H1 (cell line): ENCODE results near the gene FRS2. TPM values are rescaled to one million over a fixed set of nuclear protein-coding genes. Genes with fewer than 3 reads are reported as not detected.
A peak's percentile ranks its signal among the peaks of the same experiment; 100 is the strongest.

Source experiments
- CTCF ChIA-PET: fragments of 300-600 bp; sonication (Branson Sonifier 250); formaldehyde crosslinking; loops from one replicate; lab custom pipeline; 2021; ENCODE audit not compliant: partially characterized antibody; lab: Charles Lee
- POLR2A ChIA-PET: fragments of 300-600 bp; sonication (Branson Sonifier 250); formaldehyde crosslinking; loops from one replicate; lab custom pipeline; 2021; ENCODE audit warnings: inconsistent platforms; ENCODE audit not compliant: partially characterized antibody; lab: Charles Lee
- DNase-seq, 2 experiments: peaks; one replicate each; pipeline versions ENCODE4 v3.0.0 to v3.0.0-alpha.2; 2010 to 2022; ENCODE audit warnings: low spot score in 2 of 2, low read depth in 1 of 2, mixed read lengths in 1 of 2
- FAIRE-seq: peaks from 2 replicates; lab custom pipeline; 2011; peaks lifted over from hg19 to GRCh38; lab: Jason Lieb, UNC
- H2AFZ ChIP-seq: 2 replicates; pipeline ENCODE4 v1.8.1; 2012; ENCODE audit warnings: low read length, inconsistent platforms
- H2AK5ac ChIP-seq: 2 replicates; pipeline ENCODE4 v1.6.1; 2013; ENCODE audit warnings: low read depth, low read length
- H2BK120ac ChIP-seq: replicated peaks from 2 replicates; pipeline ENCODE3; 2013; ENCODE audit warnings: low read depth, low read length, inconsistent platforms
- H2BK12ac ChIP-seq: 2 replicates; pipeline ENCODE4 v1.6.1; 2013; ENCODE audit warnings: low read depth, low read length
- H2BK15ac ChIP-seq: 2 replicates; pipeline ENCODE4 v1.6.1; 2013; ENCODE audit warnings: low read length
- H2BK20ac ChIP-seq: 2 replicates; pipeline ENCODE4 v1.6.1; 2013; ENCODE audit warnings: low read length
- H2BK5ac ChIP-seq: 2 replicates; pipeline ENCODE4 v1.6.1; 2013; ENCODE audit warnings: low read depth, low read length
- H3K14ac ChIP-seq: 2 replicates; pipeline ENCODE4 v1.6.1; 2013; ENCODE audit warnings: inconsistent platforms; ENCODE audit not compliant: insufficient read length
- H3K18ac ChIP-seq: 2 replicates; pipeline ENCODE4 v1.6.1; 2013; ENCODE audit warnings: low read length; ENCODE audit errors: extremely low read depth
- H3K23ac ChIP-seq: 2 replicates; pipeline ENCODE4 v1.6.1; 2013; ENCODE audit warnings: inconsistent platforms; ENCODE audit not compliant: insufficient read length
- H3K23me2 ChIP-seq: 2 replicates; pipeline ENCODE4 v1.6.1; 2013; ENCODE audit warnings: low read depth, low read length
- H3K27ac ChIP-seq: 2 replicates; pipeline ENCODE4 v1.6.1; 2011; ENCODE audit warnings: low read depth, low read length, inconsistent platforms
- H3K27me3 ChIP-seq, 4 experiments: replicated peaks in 1 of 4; 1 replicate in 1 of 4; 2 replicates in 3 of 4; pipeline versions ENCODE4 v1.6.1 to v1.8.1; 2011 to 2013; ENCODE audit warnings: low read length in 3 of 4, mild to moderate bottlenecking in 3 of 4, inconsistent platforms in 2 of 4, mixed read lengths in 2 of 4, moderate library complexity in 1 of 4; ENCODE audit not compliant: control insufficient read depth in 3 of 4, insufficient read depth in 3 of 4; ENCODE audit errors: extremely low read depth in 1 of 4
- H3K36me3 ChIP-seq, 4 experiments: 2 replicates each; pipeline versions ENCODE4 v1.6.1 to v1.8.1; 2011 to 2013; ENCODE audit warnings: mild to moderate bottlenecking in 4 of 4, low read length in 3 of 4, moderate library complexity in 2 of 4, control low read depth in 1 of 4, inconsistent platforms in 1 of 4; ENCODE audit not compliant: insufficient read depth in 4 of 4, control insufficient read depth in 2 of 4
- H3K4ac ChIP-seq: replicated peaks from 2 replicates; pipeline ENCODE3; 2013; ENCODE audit warnings: low read length, low read depth, mixed read lengths, inconsistent platforms; ENCODE audit not compliant: insufficient read length
- H3K4me1 ChIP-seq, 4 experiments: replicated peaks in 1 of 4; 1 replicate in 1 of 4; 2 replicates in 3 of 4; pipeline versions ENCODE4 v1.6.1 to v1.8.1; 2011 to 2013; ENCODE audit warnings: low read length in 3 of 4, inconsistent platforms in 2 of 4, mixed read lengths in 1 of 4; ENCODE audit not compliant: insufficient read depth in 4 of 4, control insufficient read depth in 3 of 4
- H3K4me2 ChIP-seq, 2 experiments: 2 replicates each; pipeline versions ENCODE4 v1.6.1 to v1.8.1; 2011 to 2013; ENCODE audit warnings: low read depth in 2 of 2, low read length in 2 of 2, control low read depth in 1 of 2, inconsistent platforms in 1 of 2, mild to moderate bottlenecking in 1 of 2; ENCODE audit not compliant: insufficient read depth in 1 of 2
- H3K4me3 ChIP-seq, 4 experiments: fragments of 200-600, 300-600 bp in 1 of 4; sonication (generic), shearing (Covaris generic), sonication (Bioruptor Twin) in 1 of 4; 2 replicates each; pipeline versions ENCODE4 v1.5.1 to v1.8.1; 2011 to 2016; ENCODE audit warnings: low read length in 4 of 4, low read depth in 3 of 4, control low read depth in 2 of 4, inconsistent platforms in 2 of 4, mild to moderate bottlenecking in 2 of 4, mixed read lengths in 1 of 4, moderate library complexity in 1 of 4; ENCODE audit not compliant: insufficient read depth in 2 of 4; ENCODE audit errors: extremely low read depth in 1 of 4
- H3K56ac ChIP-seq: replicated peaks from 2 replicates; pipeline ENCODE3; 2013; ENCODE audit warnings: low read depth, mild to moderate bottlenecking, mixed read lengths, low read length, inconsistent platforms; ENCODE audit not compliant: insufficient read length
- H3K79me1 ChIP-seq: 2 replicates; pipeline ENCODE4 v1.6.1; 2013; ENCODE audit warnings: low read depth, low read length, control low read depth
- H3K79me2 ChIP-seq, 2 experiments: 2 replicates each; pipeline versions ENCODE4 v1.6.1 to v1.8.1; 2012 to 2013; ENCODE audit warnings: low read length in 2 of 2, mild to moderate bottlenecking in 2 of 2, inconsistent platforms in 1 of 2; ENCODE audit not compliant: insufficient read depth in 2 of 2, control insufficient read depth in 1 of 2
- H3K9ac ChIP-seq, 4 experiments: replicated peaks in 1 of 4; 1 replicate in 1 of 4; 2 replicates in 3 of 4; pipeline versions ENCODE4 v1.6.1 to v1.8.1; 2011 to 2013; ENCODE audit warnings: low read depth in 3 of 4, low read length in 3 of 4, control low read depth in 2 of 4, mild to moderate bottlenecking in 2 of 4, moderate library complexity in 2 of 4, inconsistent platforms in 1 of 4; ENCODE audit errors: extremely low read depth in 1 of 4
- H3K9me3 ChIP-seq, 2 experiments: 2 replicates each; pipeline versions ENCODE4 v1.6.1 to v1.8.1; 2012 to 2013; ENCODE audit warnings: mild to moderate bottlenecking in 2 of 2, moderate library complexity in 2 of 2, control low read depth in 1 of 2, inconsistent platforms in 1 of 2, low read depth in 1 of 2, low read length in 1 of 2, mixed read lengths in 1 of 2; ENCODE audit not compliant: insufficient read depth in 2 of 2
- H4K20me1 ChIP-seq, 2 experiments: replicated peaks in 1 of 2; 2 replicates each; pipeline versions ENCODE3 to v1.8.1; 2011 to 2013; ENCODE audit warnings: inconsistent platforms in 2 of 2, low read length in 2 of 2, mild to moderate bottlenecking in 1 of 2; ENCODE audit not compliant: insufficient read depth in 2 of 2, control insufficient read depth in 1 of 2
- H4K5ac ChIP-seq: 2 replicates; pipeline ENCODE4 v1.6.1; 2013; ENCODE audit warnings: low read length, low read depth, mixed read lengths, inconsistent platforms; ENCODE audit not compliant: insufficient read length
- H4K8ac ChIP-seq: 2 replicates; pipeline ENCODE4 v1.8.0; 2013; ENCODE audit warnings: mild to moderate bottlenecking, moderate library complexity, low read length, inconsistent platforms; ENCODE audit not compliant: insufficient read depth; ENCODE audit errors: extremely low read depth
- H4K91ac ChIP-seq: replicated peaks from 2 replicates; pipeline ENCODE3; 2013; ENCODE audit warnings: low read length, mixed read lengths, inconsistent platforms; ENCODE audit not compliant: insufficient read length
- CHD2 ChIP-seq: IDR thresholded peaks from 2 replicates; pipeline ENCODE4 v1.6.1; 2012; ENCODE audit warnings: low read length, improper control_type of control experiment
- WGBS, 2 experiments: shearing (Covaris generic) in 1 of 2; methylation state at CpG; one replicate each; pipeline versions ENCODE4 v1.1.6 to v1.1.7; 2013 to 2015; ENCODE audit warnings: low lambda C conversion rate in 2 of 2, mixed read lengths in 2 of 2, inconsistent platforms in 1 of 2, low coverage in 1 of 2, missing lambda C conversion rate in 1 of 2; ENCODE audit not compliant: insufficient replicate concordance in 2 of 2, insufficient coverage in 1 of 2, insufficient read length in 1 of 2; ENCODE audit errors: extremely low coverage in 1 of 2, missing lambda C conversion rate in 1 of 2; 5-methylcytosine and 5-hydroxymethylcytosine counted together
- polyA plus RNA-seq, 7 experiments: library from polyadenylated mRNA; depleted of rRNA in 3 of 7; stranded (reverse) in 5 of 7; unstranded in 2 of 7; fragments of >200 nt in 5 of 7; fragments of 200-250 nt in 2 of 7; gene quantifications; 1 replicate in 5 of 7; 2 replicates in 1 of 7; 4 replicates in 1 of 7; pipeline versions ENCODE4 v1.2.1 to v1.2.3, GENCODE V29; 2011 to 2013; ENCODE audit warnings: missing spikeins in 2 of 7, mixed read lengths in 2 of 7
- total RNA-seq: library from RNA; stranded (reverse); fragmentation: NEBNext Ultra II Directional; extraction: Animal tissue kit (Norgen Biotek cat#: 25700); gene quantifications from 2 replicates; pipeline ENCODE4 v1.2.1, GENCODE V29; 2021

The FRS2 gene
- total and polyA plus RNA-seq, 2 of the 8 experiments (the other 6 are each of a cell fraction or from before 2014, with no cell fraction given), result 10.3 to 35.8 TPM

- Histone ChIP-seq H2BK120ac (no peak overlapping the region), H2BK15ac (no peak overlapping the region), H3K79me1 (no peaks in the 10 kb centered on the region), H4K20me1 (peaks cover 6 to 8% of the 10 kb centered on the region in 2 experiments), H4K91ac (no peak overlapping the region), H4K8ac (no peak overlapping the region), H2AK5ac (no peak overlapping the region), H3K79me2 (peaks cover 29 to 74% of the 10 kb centered on the region in 2 experiments), H3K9ac (peak overlapping the region in 1 of 4 experiments; percentile 10; a peak in 1 of 7 replicates), H3K56ac (no peak overlapping the region), H3K23ac (no peak overlapping the region), H3K27ac (no peak overlapping the region), H3K23me2 (no peaks in the 10 kb centered on the region; the same call in 1 of the 2 replicates), H2BK20ac (no peak overlapping the region), H4K5ac (no peak overlapping the region), H3K14ac (no peak overlapping the region), H3K36me3 (no peaks in the 10 kb centered on the region), H2AFZ (no peak overlapping the region), H3K27me3 (no peaks in the 10 kb centered on the region), H3K4me3 (no peak overlapping the region), H3K18ac (no peak overlapping the region), H3K4ac (no peak overlapping the region), H2BK5ac (no peak overlapping the region), H3K4me1 (peaks cover 2 to 10% (median 8%) of the 10 kb centered on the region in 4 experiments; a peak in 6 of 7 replicates), H3K9me3 (no peaks in the 10 kb centered on the region), H2BK12ac (no peak overlapping the region), H3K4me2 (peak overlapping the region in 1 of 2 experiments; percentile 14; a peak in 1 of 4 replicates)
- TF ChIP-seq CHD2, result no peak
- WGBS, 2 experiments, result 91 to 100% methylated on average over 2 of the region's 2 CpGs
- DNase-seq (no peak), FAIRE-seq (no peak)
- CTCF ChIA-PET, result interaction anchor here (2.0 kb wide), 1 partner anchor 97 kb away, joined by 6 read pairs; no protein-coding TSS in a partner anchor
- POLR2A ChIA-PET, result interaction anchor here (0.8 kb wide), 1 partner anchor 11 kb away, joined by 4 read pairs; no protein-coding TSS in a partner anchor
Measured at GRCh38 chr12:69473262-69473661, 3.1 kb downstream of the FRS2 start.
